MCF 10A (cell line): ENCODE measurements around the gene ESR1. TPM values are rescaled to one million over a fixed set of nuclear protein-coding genes. Genes with fewer than 3 reads are reported as not detected.

Experiments
- BruUV-seq: library from RNA; stranded (reverse); fragments of 400-500 nt; replicated peaks from 2 replicates; lab custom pipeline; 2021; lab: Mats Ljungman, UMichigan
- CTCF ChIA-PET: fragments of 300-600 bp; sonication (Branson Sonifier 250); formaldehyde crosslinking; extraction: SDS; loops from one replicate; lab custom pipeline; 2021; ENCODE audit warnings: antibody characterized with exemption, inconsistent platforms; lab: Yijun Ruan, JAX
- POLR2A ChIA-PET: fragments of 300-600, 350-650 bp; sonication (Branson Sonifier 250); formaldehyde crosslinking; extraction: SDS; loops from one replicate; lab custom pipeline; 2020; ENCODE audit warnings: antibody characterized with exemption, inconsistent platforms; lab: Yijun Ruan, JAX
- DNase-seq: peaks from one replicate; pipeline ENCODE4 v3.0.0-alpha.2; 2018; ENCODE audit not compliant: unreplicated experiment
- H3K27ac Mint-ChIP-seq: one replicate; pipeline ENCODE4 v1.8.0; 2022; ENCODE audit warnings: mild to moderate bottlenecking, low read depth, mixed read lengths; ENCODE audit not compliant: unreplicated experiment
- H3K27me3 Mint-ChIP-seq: one replicate; pipeline ENCODE4 v1.8.0; 2022; ENCODE audit warnings: mixed read lengths; ENCODE audit not compliant: insufficient read depth, unreplicated experiment
- H3K36me3 Mint-ChIP-seq: one replicate; pipeline ENCODE4 v1.8.0; 2022; ENCODE audit warnings: mild to moderate bottlenecking, moderate library complexity, mixed read lengths; ENCODE audit not compliant: insufficient read depth, unreplicated experiment
- H3K4me1 Mint-ChIP-seq: one replicate; pipeline ENCODE4 v1.8.0; 2022; ENCODE audit warnings: mixed read lengths; ENCODE audit not compliant: insufficient read depth, unreplicated experiment
- H3K4me3 Mint-ChIP-seq: one replicate; pipeline ENCODE4 v1.8.0; 2022; ENCODE audit warnings: mild to moderate bottlenecking, moderate library complexity, mixed read lengths; ENCODE audit not compliant: unreplicated experiment
- H3K9me3 Mint-ChIP-seq: one replicate; pipeline ENCODE4 v1.8.0; 2022; ENCODE audit warnings: mixed read lengths; ENCODE audit not compliant: unreplicated experiment
- intact Hi-C: fragments of 100-400 bp; cut with micrococcal nuclease; formaldehyde crosslinking; loops from 2 replicates; pipeline ENCODE4 v1.14.1; 2022
- total RNA-seq: library from RNA; stranded (reverse); gene quantifications from 2 replicates; pipeline ENCODE4 v1.2.3, GENCODE V29; 2022
- TF ChIP-seq, protein P1 (sequence below): fragments of 200-600 bp; IDR thresholded peaks from one replicate; pipeline ENCODE4 v1.8.0; 2022; ENCODE audit warnings: antibody characterized with exemption, mild to moderate bottlenecking; ENCODE audit not compliant: unreplicated experiment

Gene ESR1
- total RNA-seq, 1 experiment from 2014 or later: 0.05 TPM

GRCh38 chr6:152154559-152155356 is 347.3 kb downstream of the ESR1 start:
- H3K27me3 Mint-ChIP-seq: no peaks in the 10 kb centered on the region
- CTCF ChIA-PET: no interaction called here
- DNase-seq: no peak
- no peaks in the 10 kb centered on the region for H3K4me1 Mint-ChIP-seq
- H3K9me3 Mint-ChIP-seq: no peaks in the 10 kb centered on the region
- BruUV-seq: no TSS peak
- no peak overlapping the region for H3K4me3 Mint-ChIP-seq
- intact Hi-C loops: no loop called here
- no peak overlapping the region for H3K27ac Mint-ChIP-seq
- TF ChIP-seq, protein P1, sequence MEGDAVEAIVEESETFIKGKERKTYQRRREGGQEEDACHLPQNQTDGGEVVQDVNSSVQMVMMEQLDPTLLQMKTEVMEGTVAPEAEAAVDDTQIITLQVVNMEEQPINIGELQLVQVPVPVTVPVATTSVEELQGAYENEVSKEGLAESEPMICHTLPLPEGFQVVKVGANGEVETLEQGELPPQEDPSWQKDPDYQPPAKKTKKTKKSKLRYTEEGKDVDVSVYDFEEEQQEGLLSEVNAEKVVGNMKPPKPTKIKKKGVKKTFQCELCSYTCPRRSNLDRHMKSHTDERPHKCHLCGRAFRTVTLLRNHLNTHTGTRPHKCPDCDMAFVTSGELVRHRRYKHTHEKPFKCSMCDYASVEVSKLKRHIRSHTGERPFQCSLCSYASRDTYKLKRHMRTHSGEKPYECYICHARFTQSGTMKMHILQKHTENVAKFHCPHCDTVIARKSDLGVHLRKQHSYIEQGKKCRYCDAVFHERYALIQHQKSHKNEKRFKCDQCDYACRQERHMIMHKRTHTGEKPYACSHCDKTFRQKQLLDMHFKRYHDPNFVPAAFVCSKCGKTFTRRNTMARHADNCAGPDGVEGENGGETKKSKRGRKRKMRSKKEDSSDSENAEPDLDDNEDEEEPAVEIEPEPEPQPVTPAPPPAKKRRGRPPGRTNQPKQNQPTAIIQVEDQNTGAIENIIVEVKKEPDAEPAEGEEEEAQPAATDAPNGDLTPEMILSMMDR: no peak
- H3K36me3 Mint-ChIP-seq: peaks cover 6% of the 10 kb centered on the region
- POLR2A ChIA-PET: no interaction called here

DNA sequence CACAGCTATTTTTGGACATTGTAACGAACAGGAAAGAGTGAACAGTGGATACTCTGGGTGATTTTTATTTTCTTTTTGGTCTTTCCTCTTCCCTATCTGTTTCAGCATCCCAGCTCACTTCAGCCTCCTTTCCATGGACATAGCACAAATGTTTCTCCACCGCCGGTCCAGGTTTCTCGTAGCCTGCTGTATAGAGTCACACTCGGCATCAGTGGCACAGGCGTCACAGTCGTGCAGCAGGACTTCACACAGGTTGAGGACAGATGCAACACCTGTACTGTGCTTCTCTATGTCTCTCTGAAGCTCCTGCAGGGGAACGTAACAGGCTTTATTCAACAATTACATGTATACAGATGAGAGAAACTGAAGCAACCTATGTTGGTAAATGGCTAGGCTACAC is 348.3 kb downstream of the ESR1 start:
- DNase-seq: no peak
- Mint-ChIP-seq H3K4me1 (no peaks in the 10 kb centered on the region), H3K4me3 (no peak overlapping the region), H3K9me3 (no peaks in the 10 kb centered on the region), H3K36me3 (peaks cover 4% of the 10 kb centered on the region), H3K27ac (no peak overlapping the region), H3K27me3 (no peaks in the 10 kb centered on the region)
- TF ChIP-seq, protein P1: no peak
- BruUV-seq: no TSS peak
- ChIA-PET POLR2A (no interaction called here), CTCF (no interaction called here)
- intact Hi-C loops: no loop called here

DNA sequence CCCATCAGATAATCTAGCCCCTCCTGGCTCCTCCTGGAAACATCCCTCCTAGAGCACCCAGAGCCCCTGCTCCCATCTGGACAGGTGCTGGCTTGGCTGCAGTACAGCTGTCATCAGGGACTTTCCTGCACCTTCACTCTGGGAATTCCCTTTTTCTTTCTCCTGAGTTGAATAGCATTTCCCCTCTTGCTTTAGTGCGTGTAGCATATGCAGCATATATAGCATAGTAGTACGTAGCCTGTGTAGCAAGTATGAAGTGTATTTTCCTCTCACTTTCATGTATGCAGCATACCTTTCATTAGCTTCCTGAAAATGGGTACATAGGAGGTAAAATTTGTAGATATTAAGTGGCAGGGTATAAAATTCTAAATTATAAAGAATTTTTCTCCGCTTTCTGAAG is 352.9 kb downstream of the ESR1 start:
- H3K9me3 Mint-ChIP-seq: no peaks in the 10 kb centered on the region
- H3K4me1 Mint-ChIP-seq: no peaks in the 10 kb centered on the region
- no peaks in the 10 kb centered on the region for H3K27me3 Mint-ChIP-seq
- TF ChIP-seq, protein P1: no peak
- intact Hi-C loops: no loop called here
- BruUV-seq: no TSS peak
- no peaks in the 10 kb centered on the region for H3K36me3 Mint-ChIP-seq
- POLR2A ChIA-PET: no interaction called here
- no peak overlapping the region for H3K4me3 Mint-ChIP-seq
- H3K27ac Mint-ChIP-seq: no peak overlapping the region
- DNase-seq: no peak
- CTCF ChIA-PET: no interaction called here

GRCh38 chr6:152161501-152161900 is 354.0 kb downstream of the ESR1 start:
- Mint-ChIP-seq H3K36me3 (no peaks in the 10 kb centered on the region), H3K27me3 (no peaks in the 10 kb centered on the region), H3K27ac (no peak overlapping the region), H3K4me3 (no peak overlapping the region), H3K9me3 (no peaks in the 10 kb centered on the region), H3K4me1 (no peaks in the 10 kb centered on the region)
- ChIA-PET POLR2A (no interaction called here), CTCF (no interaction called here)
- intact Hi-C loops: no loop called here
- DNase-seq: no peak
- no TSS peak for BruUV-seq
- TF ChIP-seq, protein P1: no peak
